Esophagus (tissue), 2 donors: Measurements from ENCODE around the gene BDH2. TPM values are rescaled to one million over a fixed set of nuclear protein-coding genes. Genes with fewer than 3 reads are reported as not detected.

Experiments
- H3K27ac ChIP-seq, 2 donors: one replicate each; pipeline ENCODE4 v1.5.1; 2013; ENCODE audit warnings: low read depth in 2 of 2, mild to moderate bottlenecking in 2 of 2, inconsistent platforms in 1 of 2, low read length in 1 of 2, moderate library complexity in 1 of 2
- H3K27me3 ChIP-seq, 2 donors: one replicate each; pipeline ENCODE4 v1.6.1; 2013; ENCODE audit warnings: low read length in 2 of 2, control low read depth in 1 of 2, mild to moderate bottlenecking in 1 of 2; ENCODE audit not compliant: insufficient read depth in 2 of 2, control insufficient read depth in 1 of 2
- H3K36me3 ChIP-seq, 2 donors: one replicate each; pipeline ENCODE4 v1.6.1; 2013; ENCODE audit warnings: low read length in 1 of 2; ENCODE audit not compliant: control insufficient read depth in 2 of 2, insufficient read depth in 2 of 2
- H3K4me1 ChIP-seq, 2 donors: one replicate each; pipeline ENCODE4 v1.6.1; 2013; ENCODE audit warnings: low read length in 1 of 2; ENCODE audit not compliant: control insufficient read depth in 2 of 2, insufficient read depth in 2 of 2
- H3K4me3 ChIP-seq, 2 donors: one replicate each; pipeline ENCODE4 v1.5.1; 2013; ENCODE audit warnings: low read length in 2 of 2, mild to moderate bottlenecking in 2 of 2, low read depth in 1 of 2, moderate library complexity in 1 of 2
- H3K9me3 ChIP-seq, 2 donors: one replicate each; pipeline ENCODE4 v1.6.1; 2013; ENCODE audit warnings: mild to moderate bottlenecking in 2 of 2, low read depth in 1 of 2, low read length in 1 of 2, moderate library complexity in 1 of 2; ENCODE audit not compliant: control insufficient read depth in 2 of 2, insufficient read depth in 1 of 2
- WGBS, 2 donors: extraction: QIAGEN DNeasy Blood & Tissue Kit; methylation state at CpG; one replicate each; pipeline ENCODE4 v1.1.7; 2013; 5-methylcytosine and 5-hydroxymethylcytosine counted together
- polyA plus RNA-seq, 2 donors: library from polyadenylated mRNA; stranded (reverse); fragments of 200-250 nt; gene quantifications; one replicate each; pipeline ENCODE4 v1.2.3, GENCODE V29; 2013
- donor health status: healthy with polysubstance abuse.
- donor health status: Bipolar disorder and iron deficiency.

BDH2 gene
- polyA plus RNA-seq, 2 donors = 16.9 to 29.6 TPM

DNA sequence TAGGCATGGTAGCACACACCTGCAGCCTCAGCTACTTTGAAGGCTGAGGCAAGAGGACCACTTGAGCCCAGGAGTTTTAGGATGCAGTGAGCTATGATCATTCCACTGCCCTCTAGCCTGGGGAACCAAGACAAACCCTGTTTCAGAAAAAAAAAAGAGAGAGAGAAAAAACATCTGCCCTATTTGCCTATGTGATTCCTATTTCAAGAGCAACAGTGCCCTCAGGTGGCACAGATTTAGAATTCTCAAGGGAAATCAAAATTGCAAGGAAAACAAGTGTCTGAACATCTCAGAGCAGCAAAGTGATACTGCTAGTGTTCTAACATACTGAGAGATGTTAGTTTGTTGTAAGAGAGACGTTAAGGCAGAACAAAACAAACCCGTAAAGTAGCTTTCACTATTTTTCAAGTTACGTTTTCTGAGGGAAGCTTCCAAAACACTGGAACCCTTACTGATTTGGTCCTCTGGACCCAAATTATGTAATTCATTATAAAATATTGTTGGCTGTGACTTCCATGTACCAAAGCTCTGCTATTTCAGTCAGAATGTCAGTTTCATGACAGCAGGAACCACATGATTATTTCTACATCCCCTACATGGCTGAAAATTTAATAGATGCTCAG is 7.9 kb downstream of the BDH2 start:
- Histone ChIP-seq H3K4me1 (no peaks in the 10 kb centered on the region), H3K9me3 (no peaks in the 10 kb centered on the region), H3K4me3 (no peak overlapping the region), H3K36me3 (peaks cover 6 to 8% of the 10 kb centered on the region in 2 donors), H3K27ac (no peak overlapping the region), H3K27me3 (no peaks in the 10 kb centered on the region)
- WGBS, 2 donors = 47 to 54% methylated on average over 3 of the region's 3 CpGs

DNA sequence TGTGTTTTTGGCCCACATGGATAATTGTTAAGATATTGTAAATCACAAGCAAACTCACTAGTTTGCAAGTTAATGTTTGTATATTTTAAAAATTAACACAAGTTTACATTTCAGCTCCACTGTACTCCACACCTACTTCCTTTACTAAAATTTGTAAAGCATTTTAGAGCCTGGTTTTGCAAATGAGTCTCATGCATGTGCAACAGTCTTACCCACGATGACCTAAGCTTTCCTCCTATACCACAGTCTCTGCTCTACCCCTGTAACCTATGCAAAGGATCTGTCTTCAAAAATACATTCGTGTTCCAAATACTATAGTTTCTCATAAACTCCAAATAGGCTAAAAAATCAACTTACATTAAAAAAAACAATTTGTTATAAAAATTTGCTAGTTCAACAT is 10.2 kb downstream of the BDH2 start:
- 78 to 88% methylated on average over 2 of the region's 2 CpGs for WGBS, 2 donors
- Histone ChIP-seq H3K27me3 (no peaks in the 10 kb centered on the region), H3K4me1 (no peaks in the 10 kb centered on the region), H3K36me3 (peaks cover 6 to 8% of the 10 kb centered on the region in 2 donors), H3K4me3 (no peak overlapping the region), H3K27ac (no peak overlapping the region), H3K9me3 (no peaks in the 10 kb centered on the region)

DNA sequence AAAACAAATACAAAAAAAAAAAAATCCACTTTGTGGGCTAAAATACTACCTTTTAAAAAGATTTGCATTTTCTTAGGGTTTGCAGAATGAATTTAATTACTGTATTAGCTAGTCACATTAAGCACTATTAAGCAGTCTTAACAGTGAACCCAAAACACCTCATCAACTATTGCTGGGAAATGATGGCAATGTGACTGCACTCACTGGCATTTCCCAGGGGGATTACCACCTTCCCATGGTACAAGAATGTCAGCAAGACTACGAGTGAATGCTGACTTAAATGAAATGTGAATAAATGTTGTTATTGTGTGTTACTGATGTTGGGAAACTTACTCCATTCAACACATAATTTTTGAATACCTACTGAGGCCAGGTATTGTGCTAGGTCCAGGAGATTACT is 13.1 kb downstream of the BDH2 start:
- no peak overlapping the region for H3K4me3 ChIP-seq
- WGBS, 2 donors = 69 to 73% methylated on average over 1 of the region's 1 CpG
- no peaks in the 10 kb centered on the region for H3K9me3 ChIP-seq
- H3K27ac ChIP-seq = no peak overlapping the region
- peaks cover 6 to 8% of the 10 kb centered on the region in 2 donors for H3K36me3 ChIP-seq
- no peaks in the 10 kb centered on the region for H3K4me1 ChIP-seq
- H3K27me3 ChIP-seq = no peaks in the 10 kb centered on the region

DNA sequence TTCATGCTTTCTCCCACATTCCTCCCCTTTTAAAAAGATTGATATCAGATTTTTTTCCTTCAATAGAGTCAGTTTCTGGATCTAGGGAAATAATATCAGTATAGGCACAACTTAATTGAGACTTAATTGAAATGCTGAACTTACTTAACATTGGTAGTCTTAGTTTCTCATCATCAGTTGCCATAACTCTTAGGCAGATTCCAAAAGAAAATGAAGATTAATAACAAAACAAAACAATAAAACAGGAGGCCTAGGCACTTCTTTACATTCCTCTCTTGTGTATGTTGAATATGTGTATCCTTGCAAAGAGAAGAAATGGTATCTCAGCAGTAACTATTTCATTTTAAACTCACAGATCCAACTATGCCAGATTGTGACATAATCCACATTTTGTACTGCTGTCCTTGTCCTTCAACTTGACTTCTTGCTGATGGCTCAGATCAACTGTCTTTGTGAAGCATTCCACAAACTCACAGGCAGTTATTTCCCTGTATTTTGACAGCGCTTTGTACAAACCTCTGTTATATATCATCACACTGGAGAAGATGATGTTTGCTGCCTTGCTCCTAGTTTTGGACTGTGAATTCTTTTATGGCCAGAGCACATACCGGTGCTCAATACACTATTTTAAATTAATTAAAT is 14.0 kb downstream of the BDH2 start:
- Histone ChIP-seq H3K27me3 (no peaks in the 10 kb centered on the region), H3K9me3 (no peaks in the 10 kb centered on the region), H3K4me3 (no peak overlapping the region), H3K27ac (no peak overlapping the region), H3K36me3 (peaks cover 6 to 8% of the 10 kb centered on the region in 2 donors), H3K4me1 (no peaks in the 10 kb centered on the region)
- WGBS, 2 donors = 95 to 96% methylated on average over 2 of the region's 2 CpGs

DNA sequence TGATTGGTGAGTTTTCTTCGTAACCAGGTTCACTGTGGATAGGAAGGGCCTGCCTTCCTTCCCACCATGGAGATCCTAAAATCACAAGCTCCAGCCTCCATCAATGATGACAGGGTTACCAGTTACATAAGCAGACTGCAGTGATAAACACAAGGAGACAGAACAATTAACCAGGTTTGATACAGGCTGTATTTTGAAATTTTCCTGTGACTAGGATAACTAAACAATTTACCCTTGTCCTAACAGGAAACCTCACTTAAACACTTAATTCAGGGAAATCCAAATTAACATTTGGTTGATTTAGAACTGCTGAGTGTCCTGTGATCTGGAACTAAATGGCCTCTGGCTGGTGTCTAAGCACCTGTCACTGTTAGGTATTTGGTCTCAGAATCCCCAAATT is 20.0 kb downstream of the BDH2 start:
- H3K36me3 ChIP-seq = no peaks in the 10 kb centered on the region
- WGBS, 2 donors = 96 to 97% methylated on average over 1 of the region's 1 CpG
- H3K27ac ChIP-seq = no peak overlapping the region
- no peak overlapping the region for H3K4me3 ChIP-seq
- no peaks in the 10 kb centered on the region for H3K9me3 ChIP-seq
- no peaks in the 10 kb centered on the region for H3K4me1 ChIP-seq
- no peaks in the 10 kb centered on the region for H3K27me3 ChIP-seq

DNA sequence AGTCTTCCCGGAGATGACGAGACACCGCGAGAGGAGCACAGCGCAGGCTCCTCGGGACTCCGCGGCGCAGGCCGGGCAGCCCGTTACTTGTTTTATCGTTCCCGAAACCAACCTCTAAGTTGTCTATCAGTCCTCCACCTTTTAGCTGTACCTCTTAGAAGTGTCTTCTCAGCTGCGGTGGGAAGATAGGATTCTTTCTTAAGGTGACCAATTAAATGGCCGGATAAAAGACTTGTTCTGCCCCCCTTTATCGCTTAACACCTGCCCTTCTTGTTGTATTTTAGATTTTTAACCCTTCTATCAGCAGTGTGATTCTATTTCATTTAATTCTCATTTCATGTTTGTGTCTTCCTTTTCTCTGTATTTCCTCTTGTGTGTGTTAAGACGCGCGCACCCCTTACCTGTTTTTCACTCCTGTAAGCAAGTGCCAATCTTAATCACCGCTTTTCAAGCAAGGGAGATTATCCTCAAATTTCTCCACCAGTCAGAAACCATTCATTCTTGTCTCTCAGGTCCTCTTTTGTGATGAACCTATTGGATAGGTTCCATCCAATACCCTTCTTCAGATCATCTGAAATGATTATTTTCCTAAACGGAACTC is 22.8 kb downstream of the BDH2 start, which contains the start of gene SLC9B2:
Gene SLC9B2 (minus strand): TSS at position 15 of the 601 bp plus-strand sequence. CDS start 9,211 bp downstream, outside the sequence.
- H3K4me1 ChIP-seq = no peaks in the 10 kb centered on the region
- peak within 1 kb of the TSS; percentile 66 to 82 for H3K4me3 ChIP-seq
- H3K9me3 ChIP-seq = no peaks in the 10 kb centered on the region
- H3K27me3 ChIP-seq = no peaks in the 10 kb centered on the region
- 18 to 20% methylated on average over 18 to 21 of the region's 21 CpGs for WGBS, 2 donors
- no peaks in the 10 kb centered on the region for H3K36me3 ChIP-seq
- peak within 1 kb of the TSS; percentile 90 for H3K27ac ChIP-seq

DNA sequence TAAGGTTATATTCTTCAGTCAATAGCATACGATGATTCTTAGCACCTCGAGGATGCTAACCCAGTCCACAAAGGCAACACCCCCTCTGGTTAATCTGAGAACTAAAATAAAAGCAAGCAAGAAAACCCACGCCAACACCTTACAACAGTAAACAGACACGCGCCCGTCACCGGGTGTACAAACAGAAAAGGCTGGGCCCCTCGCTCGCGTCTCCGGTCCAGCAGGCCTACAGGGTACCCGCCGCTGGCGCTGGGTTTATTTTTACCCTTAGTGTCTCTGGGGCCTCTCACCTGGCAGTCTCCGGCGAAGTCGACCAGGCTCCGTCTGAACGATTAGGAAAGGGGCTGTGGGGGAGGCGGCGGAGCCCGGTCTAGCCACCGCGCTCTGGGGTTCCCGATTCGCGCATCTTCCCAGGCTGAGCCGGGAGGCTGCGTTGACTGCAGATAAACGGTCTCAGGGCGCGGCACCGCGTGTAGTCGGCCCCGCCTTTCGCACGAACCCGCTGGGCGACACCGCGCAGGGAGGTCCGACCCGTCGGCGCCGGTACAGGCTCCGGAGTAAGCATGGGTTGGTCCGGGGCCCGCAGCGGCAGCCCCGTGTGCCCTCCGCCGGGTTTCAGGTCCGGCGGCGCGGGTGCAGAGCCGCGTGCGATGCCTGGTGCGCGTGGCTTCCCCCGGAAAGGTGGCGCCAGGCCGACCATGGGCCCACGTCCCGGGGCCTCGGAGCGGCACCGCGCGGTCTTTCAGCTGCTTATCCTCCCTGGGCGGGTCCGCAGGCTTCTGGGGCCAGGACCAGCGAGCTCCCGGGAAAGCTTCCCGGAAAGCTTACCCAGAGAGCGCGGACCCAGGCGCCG is 23.5 kb downstream of the BDH2 start:
- 0 to 1% methylated on average over 73 to 82 of the region's 82 CpGs for WGBS, 2 donors
- H3K27ac ChIP-seq = peak overlapping the region; percentile 90

DNA sequence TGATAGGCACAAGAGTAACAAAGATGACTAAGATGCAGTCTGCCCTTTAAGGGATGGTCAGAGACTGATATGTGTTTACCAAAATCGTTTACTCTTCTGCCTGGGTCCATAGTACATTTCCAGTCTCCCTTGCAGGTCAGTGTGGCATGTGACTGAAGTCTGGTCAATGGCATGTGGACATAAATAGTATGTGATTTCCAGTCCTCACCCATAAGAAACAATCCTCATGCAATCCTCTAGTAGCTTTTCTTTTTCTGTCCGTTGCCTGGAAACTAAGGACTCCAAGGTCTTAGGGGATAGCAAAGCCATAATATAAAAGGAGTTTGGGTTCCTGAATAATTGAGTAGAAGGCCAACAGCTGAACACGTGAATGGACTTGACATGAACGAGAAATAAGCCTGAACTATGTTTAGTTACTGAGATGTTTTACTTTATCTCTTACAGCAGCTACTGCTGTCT is 24.2 kb downstream of the BDH2 start:
- Histone ChIP-seq H3K4me1 (no peaks in the 10 kb centered on the region), H3K27me3 (no peaks in the 10 kb centered on the region), H3K36me3 (no peaks in the 10 kb centered on the region), H3K4me3 (peak overlapping the region; percentile 66 to 82), H3K9me3 (no peaks in the 10 kb centered on the region), H3K27ac (peak overlapping the region in 1 of 2 donors; percentile 90)
- WGBS, 2 donors = 11 to 17% methylated on average over 4 of the region's 4 CpGs

More for the DNA sequence above, 23.5 kb downstream of the BDH2 start:
- no peaks in the 10 kb centered on the region for H3K4me1 ChIP-seq
- H3K36me3 ChIP-seq = no peaks in the 10 kb centered on the region
- H3K9me3 ChIP-seq = no peaks in the 10 kb centered on the region
- H3K4me3 ChIP-seq = peak overlapping the region; percentile 66 to 82
- H3K27me3 ChIP-seq = no peaks in the 10 kb centered on the region

DNA sequence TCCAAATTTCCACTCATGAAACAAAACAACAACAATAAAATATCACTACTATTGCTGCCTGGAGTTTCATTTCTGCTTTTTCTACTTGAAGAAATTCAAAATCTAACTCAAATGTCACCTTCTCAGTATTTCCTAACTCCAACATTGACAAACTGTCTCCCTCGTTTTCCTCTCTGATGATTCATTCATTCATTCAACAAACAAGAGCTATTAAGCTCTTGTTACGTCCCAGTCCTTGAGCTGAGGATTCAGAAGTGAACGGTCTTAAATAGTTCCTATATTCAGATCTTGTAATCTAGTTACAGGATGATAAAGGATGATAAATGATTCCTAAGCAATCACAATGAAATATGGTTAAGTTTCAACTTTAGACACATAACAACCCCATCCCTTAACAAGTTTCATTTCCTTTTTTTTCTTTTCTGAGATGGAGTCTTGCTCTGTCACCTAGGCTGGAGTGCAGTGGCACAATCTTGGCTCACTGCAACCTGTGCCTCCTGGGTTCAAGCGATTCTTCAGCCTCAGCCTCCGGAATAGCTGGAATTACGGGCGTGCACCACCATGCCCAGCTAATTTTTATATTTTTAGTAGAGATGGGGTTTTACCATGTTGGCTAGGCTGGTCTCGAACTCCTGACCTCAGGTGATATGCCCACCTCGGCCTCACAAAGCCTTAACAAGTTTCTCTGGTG is 24.7 kb downstream of the BDH2 start:
- Histone ChIP-seq H3K4me3 (peak overlapping the region in 1 of 2 donors; percentile 66), H3K4me1 (no peaks in the 10 kb centered on the region), H3K36me3 (no peaks in the 10 kb centered on the region), H3K27ac (no peak overlapping the region), H3K27me3 (no peaks in the 10 kb centered on the region), H3K9me3 (no peaks in the 10 kb centered on the region)
- WGBS, 2 donors = 76 to 82% methylated on average over 9 of the region's 9 CpGs
